Panc1 (cell line): ENCODE data around the gene FAM8A1.

Source experiments
- SIN3A ChIP-seq: IDR thresholded peaks from 2 replicates; pipeline ENCODE4 v1.6.1; 2012; ENCODE audit warnings: low read depth, mild to moderate bottlenecking, low read length, moderate library complexity, borderline replicate concordance; ENCODE audit not compliant: insufficient read depth
- TCF7L2 ChIP-seq: IDR thresholded peaks from 2 replicates; pipeline ENCODE4 v1.6.1; 2011; ENCODE audit warnings: mild to moderate bottlenecking, low read depth, low read length, inconsistent platforms
- TF ChIP-seq, protein P1 (sequence below), 2 experiments: IDR thresholded peaks; 2 replicates each; pipeline ENCODE4 v1.6.1; 2011 to 2012; ENCODE audit warnings: low read depth in 2 of 2, control low read depth in 1 of 2, low read length in 1 of 2, mild to moderate bottlenecking in 1 of 2, moderate library complexity in 1 of 2; ENCODE audit not compliant: insufficient read depth in 1 of 2
- TF ChIP-seq, protein P2 (sequence below): fragments of 450-650 bp; IDR thresholded peaks from 2 replicates; pipeline ENCODE4 v1.5.1; 2017; ENCODE audit warnings: mild to moderate bottlenecking

DNA sequence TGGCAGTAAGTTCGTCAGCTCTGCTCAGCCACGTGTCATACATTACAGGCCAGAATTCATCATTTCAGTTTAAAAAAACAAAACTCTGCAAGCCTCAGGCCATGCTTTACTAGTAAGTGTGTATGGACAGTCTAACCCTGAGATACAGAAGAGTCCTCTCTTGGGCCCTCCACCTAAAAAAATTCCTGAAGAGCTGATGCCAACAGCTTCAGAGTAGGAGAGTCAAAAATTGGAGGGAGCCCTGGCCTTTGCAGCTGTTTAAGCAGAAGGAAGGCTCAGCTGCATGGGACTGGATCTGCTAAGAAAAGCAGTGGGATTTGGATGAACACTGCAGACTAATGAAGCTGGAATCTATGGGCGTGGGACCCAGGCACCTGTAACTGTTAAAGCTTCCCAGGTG is 47.2 kb upstream of the FAM8A1 start:
- TF ChIP-seq, protein P1, sequence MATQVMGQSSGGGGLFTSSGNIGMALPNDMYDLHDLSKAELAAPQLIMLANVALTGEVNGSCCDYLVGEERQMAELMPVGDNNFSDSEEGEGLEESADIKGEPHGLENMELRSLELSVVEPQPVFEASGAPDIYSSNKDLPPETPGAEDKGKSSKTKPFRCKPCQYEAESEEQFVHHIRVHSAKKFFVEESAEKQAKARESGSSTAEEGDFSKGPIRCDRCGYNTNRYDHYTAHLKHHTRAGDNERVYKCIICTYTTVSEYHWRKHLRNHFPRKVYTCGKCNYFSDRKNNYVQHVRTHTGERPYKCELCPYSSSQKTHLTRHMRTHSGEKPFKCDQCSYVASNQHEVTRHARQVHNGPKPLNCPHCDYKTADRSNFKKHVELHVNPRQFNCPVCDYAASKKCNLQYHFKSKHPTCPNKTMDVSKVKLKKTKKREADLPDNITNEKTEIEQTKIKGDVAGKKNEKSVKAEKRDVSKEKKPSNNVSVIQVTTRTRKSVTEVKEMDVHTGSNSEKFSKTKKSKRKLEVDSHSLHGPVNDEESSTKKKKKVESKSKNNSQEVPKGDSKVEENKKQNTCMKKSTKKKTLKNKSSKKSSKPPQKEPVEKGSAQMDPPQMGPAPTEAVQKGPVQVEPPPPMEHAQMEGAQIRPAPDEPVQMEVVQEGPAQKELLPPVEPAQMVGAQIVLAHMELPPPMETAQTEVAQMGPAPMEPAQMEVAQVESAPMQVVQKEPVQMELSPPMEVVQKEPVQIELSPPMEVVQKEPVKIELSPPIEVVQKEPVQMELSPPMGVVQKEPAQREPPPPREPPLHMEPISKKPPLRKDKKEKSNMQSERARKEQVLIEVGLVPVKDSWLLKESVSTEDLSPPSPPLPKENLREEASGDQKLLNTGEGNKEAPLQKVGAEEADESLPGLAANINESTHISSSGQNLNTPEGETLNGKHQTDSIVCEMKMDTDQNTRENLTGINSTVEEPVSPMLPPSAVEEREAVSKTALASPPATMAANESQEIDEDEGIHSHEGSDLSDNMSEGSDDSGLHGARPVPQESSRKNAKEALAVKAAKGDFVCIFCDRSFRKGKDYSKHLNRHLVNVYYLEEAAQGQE (IDR thresholded peaks at IDR 0.05; ENCODE audit: insufficient read depth in 1 of 2, low read depth in 2 of 2, low read length in 1 of 2), result no peak
- TF ChIP-seq, protein P2, sequence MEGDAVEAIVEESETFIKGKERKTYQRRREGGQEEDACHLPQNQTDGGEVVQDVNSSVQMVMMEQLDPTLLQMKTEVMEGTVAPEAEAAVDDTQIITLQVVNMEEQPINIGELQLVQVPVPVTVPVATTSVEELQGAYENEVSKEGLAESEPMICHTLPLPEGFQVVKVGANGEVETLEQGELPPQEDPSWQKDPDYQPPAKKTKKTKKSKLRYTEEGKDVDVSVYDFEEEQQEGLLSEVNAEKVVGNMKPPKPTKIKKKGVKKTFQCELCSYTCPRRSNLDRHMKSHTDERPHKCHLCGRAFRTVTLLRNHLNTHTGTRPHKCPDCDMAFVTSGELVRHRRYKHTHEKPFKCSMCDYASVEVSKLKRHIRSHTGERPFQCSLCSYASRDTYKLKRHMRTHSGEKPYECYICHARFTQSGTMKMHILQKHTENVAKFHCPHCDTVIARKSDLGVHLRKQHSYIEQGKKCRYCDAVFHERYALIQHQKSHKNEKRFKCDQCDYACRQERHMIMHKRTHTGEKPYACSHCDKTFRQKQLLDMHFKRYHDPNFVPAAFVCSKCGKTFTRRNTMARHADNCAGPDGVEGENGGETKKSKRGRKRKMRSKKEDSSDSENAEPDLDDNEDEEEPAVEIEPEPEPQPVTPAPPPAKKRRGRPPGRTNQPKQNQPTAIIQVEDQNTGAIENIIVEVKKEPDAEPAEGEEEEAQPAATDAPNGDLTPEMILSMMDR, result no peak
- TF ChIP-seq TCF7L2 (no peak), SIN3A (no peak)
